Upper lobe of left lung (tissue), 4 donors: ENCODE results near the gene TNFRSF8.

Source experiments
- EP300 ChIP-seq, 4 donors: sonication (generic); formaldehyde crosslinking; IDR thresholded peaks; one replicate each; pipeline ENCODE4 v1.5.1; 2017; ENCODE audit warnings: antibody characterized with exemption in 4 of 4, control low read depth in 2 of 4
- POLR2A ChIP-seq, 4 donors: fragments of 450-650 bp; IDR thresholded peaks; one replicate each; pipeline ENCODE4 v1.5.1; 2016 to 2017; ENCODE audit warnings: antibody characterized with exemption in 4 of 4, mild to moderate bottlenecking in 2 of 4
- TF ChIP-seq, protein P1 (sequence below), 6 experiments: fragments of 450-650 bp in 4 of 6; fragments of 200-600 bp in 2 of 6; sonication (generic) in 2 of 6; IDR thresholded peaks; one replicate each; pipeline ENCODE4 v1.5.1; 2016 to 2019; ENCODE audit warnings: antibody characterized with exemption in 6 of 6

DNA sequence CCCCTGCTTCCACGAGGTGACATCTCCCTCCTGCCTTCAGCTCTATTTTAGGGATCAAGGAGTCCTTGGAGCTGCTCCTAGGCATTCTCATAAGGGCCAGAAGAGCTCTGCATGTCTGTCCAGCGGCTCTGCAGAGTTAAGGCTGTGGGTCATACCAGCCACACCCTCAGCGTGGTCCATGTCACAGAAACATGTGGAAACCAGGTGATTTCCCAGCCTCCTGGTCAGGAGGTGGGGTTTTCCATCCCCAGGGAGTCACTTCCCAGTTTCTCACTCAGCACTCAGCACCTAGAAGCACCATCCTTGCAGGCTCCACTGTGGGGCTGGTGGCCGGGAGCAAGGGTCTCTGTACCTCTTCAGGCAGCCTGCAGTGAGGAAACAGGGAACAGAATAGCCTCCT lies 102.2 kb downstream of the TNFRSF8 start:
- TF ChIP-seq, protein P1, sequence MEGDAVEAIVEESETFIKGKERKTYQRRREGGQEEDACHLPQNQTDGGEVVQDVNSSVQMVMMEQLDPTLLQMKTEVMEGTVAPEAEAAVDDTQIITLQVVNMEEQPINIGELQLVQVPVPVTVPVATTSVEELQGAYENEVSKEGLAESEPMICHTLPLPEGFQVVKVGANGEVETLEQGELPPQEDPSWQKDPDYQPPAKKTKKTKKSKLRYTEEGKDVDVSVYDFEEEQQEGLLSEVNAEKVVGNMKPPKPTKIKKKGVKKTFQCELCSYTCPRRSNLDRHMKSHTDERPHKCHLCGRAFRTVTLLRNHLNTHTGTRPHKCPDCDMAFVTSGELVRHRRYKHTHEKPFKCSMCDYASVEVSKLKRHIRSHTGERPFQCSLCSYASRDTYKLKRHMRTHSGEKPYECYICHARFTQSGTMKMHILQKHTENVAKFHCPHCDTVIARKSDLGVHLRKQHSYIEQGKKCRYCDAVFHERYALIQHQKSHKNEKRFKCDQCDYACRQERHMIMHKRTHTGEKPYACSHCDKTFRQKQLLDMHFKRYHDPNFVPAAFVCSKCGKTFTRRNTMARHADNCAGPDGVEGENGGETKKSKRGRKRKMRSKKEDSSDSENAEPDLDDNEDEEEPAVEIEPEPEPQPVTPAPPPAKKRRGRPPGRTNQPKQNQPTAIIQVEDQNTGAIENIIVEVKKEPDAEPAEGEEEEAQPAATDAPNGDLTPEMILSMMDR (IDR thresholded peaks at IDR 0.05), result no peak
- TF ChIP-seq EP300 (IDR thresholded peaks at IDR 0.05) (no peak), POLR2A (IDR thresholded peaks at IDR 0.05) (no peak)
